ENCODE results near the gene DHRS7C. TPM values are rescaled to one million over a fixed set of nuclear protein-coding genes. Genes with fewer than 3 reads are reported as not detected.

The DHRS7C gene
- total RNA-seq, 1 donor from 2014 or later, result not detected

DNA sequence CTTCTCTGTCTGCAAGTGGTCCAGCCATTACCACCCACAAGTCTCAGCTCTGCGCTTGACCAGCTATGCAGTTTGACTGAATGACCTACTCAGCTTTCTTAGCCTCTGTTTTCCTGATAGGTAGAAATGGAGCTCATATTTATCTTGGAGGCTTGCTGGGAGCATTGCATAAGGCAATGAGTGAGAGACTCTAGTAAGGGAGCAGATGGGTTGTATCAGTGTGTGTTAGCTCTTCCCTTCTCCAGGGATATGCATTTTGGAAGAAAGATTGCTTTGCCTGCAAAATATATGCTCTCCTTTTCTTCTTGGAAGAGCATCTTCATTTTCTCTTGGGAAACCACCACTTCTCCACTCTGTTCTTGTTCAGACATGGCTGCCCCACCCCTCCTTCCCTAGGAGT, 26.1 kb downstream of the DHRS7C start:
- Mint-ChIP-seq H3K9me3 (no peaks in the 10 kb centered on the region), H3K4me3 (no peak overlapping the region), H3K36me3 (no peaks in the 10 kb centered on the region), H3K4me1 (no peaks in the 10 kb centered on the region), H3K27ac (no peak overlapping the region), H3K27me3 (ENCODE audit: low read depth) (peaks cover 48% of the 10 kb centered on the region)
- TF ChIP-seq, protein P1, sequence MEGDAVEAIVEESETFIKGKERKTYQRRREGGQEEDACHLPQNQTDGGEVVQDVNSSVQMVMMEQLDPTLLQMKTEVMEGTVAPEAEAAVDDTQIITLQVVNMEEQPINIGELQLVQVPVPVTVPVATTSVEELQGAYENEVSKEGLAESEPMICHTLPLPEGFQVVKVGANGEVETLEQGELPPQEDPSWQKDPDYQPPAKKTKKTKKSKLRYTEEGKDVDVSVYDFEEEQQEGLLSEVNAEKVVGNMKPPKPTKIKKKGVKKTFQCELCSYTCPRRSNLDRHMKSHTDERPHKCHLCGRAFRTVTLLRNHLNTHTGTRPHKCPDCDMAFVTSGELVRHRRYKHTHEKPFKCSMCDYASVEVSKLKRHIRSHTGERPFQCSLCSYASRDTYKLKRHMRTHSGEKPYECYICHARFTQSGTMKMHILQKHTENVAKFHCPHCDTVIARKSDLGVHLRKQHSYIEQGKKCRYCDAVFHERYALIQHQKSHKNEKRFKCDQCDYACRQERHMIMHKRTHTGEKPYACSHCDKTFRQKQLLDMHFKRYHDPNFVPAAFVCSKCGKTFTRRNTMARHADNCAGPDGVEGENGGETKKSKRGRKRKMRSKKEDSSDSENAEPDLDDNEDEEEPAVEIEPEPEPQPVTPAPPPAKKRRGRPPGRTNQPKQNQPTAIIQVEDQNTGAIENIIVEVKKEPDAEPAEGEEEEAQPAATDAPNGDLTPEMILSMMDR (IDR thresholded peaks at IDR 0.05; ENCODE audit: unreplicated experiment), result no peak
- no peak for DNase-seq (ENCODE audit: low spot score in 2 of 2, unreplicated experiment in 2 of 2)

DNA sequence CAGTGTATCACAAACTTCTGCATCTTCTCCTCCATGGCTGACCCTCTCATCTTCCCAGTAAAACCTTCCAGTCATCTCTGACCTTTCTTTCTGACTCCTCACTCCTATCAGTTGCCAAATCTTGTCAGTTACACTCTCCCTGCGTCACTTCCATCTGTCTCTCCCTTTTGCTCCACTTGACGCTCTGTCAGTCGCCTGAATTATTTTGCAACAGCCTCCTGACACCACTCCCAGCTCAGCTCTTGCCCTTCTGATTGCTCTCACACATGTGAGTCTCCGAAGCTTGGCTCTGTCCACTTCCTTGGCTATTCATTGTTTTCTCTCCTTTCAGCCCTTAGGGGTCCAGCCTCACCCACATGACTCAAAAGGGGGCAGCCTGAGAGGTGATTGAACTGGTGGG, 27.7 kb downstream of the DHRS7C start:
- Mint-ChIP-seq H3K27ac (no peak overlapping the region), H3K36me3 (no peaks in the 10 kb centered on the region), H3K4me1 (no peaks in the 10 kb centered on the region), H3K9me3 (no peaks in the 10 kb centered on the region), H3K4me3 (no peak overlapping the region), H3K27me3 (ENCODE audit: low read depth) (peaks cover 48% of the 10 kb centered on the region)
- DNase-seq (ENCODE audit: low spot score in 2 of 2, unreplicated experiment in 2 of 2), result no peak
- TF ChIP-seq, protein P1 (IDR thresholded peaks at IDR 0.05; ENCODE audit: unreplicated experiment), result no peak

DNA sequence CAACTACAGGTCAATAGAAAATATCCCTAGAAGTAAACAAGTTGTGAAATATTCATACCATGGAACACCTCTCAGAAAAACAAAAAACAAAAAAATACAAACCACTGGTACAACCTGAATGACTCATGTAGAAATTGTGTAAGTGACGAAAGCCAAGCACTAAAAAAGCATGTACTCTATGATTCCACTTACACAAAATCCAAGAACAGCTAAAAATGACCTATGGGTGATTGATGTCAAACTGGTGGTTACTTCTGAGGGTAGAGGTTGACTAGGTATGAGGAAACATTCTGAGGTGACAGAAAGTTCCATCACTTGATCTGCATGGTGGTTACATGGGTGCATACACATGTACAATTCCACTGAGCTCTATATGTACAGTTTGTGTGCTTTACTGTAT, 31.1 kb downstream of the DHRS7C start:
- no peak for DNase-seq (ENCODE audit: low spot score in 2 of 2, unreplicated experiment in 2 of 2)
- Mint-ChIP-seq H3K9me3 (no peaks in the 10 kb centered on the region), H3K4me1 (no peaks in the 10 kb centered on the region), H3K27ac (no peak overlapping the region), H3K27me3 (ENCODE audit: low read depth) (peaks cover 34% of the 10 kb centered on the region), H3K36me3 (no peaks in the 10 kb centered on the region), H3K4me3 (no peak overlapping the region)
- TF ChIP-seq, protein P1 (IDR thresholded peaks at IDR 0.05; ENCODE audit: unreplicated experiment), result no peak

- TF ChIP-seq, protein P1 (IDR thresholded peaks at IDR 0.05; ENCODE audit: unreplicated experiment), result no peak
- Mint-ChIP-seq H3K4me1 (peaks cover 8% of the 10 kb centered on the region), H3K27me3 (ENCODE audit: low read depth) (peaks cover 28% of the 10 kb centered on the region), H3K36me3 (no peaks in the 10 kb centered on the region), H3K4me3 (no peak overlapping the region), H3K9me3 (no peaks in the 10 kb centered on the region), H3K27ac (no peak overlapping the region)
- no peak for DNase-seq (ENCODE audit: low spot score in 2 of 2, unreplicated experiment in 2 of 2)
Observed at GRCh38 chr17:9755083-9755482, 36.3 kb downstream of the DHRS7C start.

DNA sequence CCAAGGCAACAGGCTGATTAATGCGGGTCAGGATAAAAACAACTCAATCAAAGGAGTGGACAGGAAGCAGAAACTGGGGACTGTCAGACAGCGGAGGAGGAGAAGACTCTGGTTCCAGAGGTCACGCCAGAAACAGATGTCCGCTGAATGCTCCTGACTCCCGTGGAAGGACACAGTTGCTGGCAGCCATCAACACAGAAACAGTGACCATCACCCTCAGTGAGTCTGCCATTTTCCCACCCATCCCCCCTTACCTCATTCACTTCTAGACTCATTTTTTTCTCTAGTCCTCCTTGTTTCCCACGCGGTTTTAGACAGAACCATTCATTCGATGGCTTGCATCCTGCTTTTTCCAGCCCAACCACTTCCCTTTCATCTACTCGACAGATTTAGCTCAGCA, 40.9 kb downstream of the DHRS7C start:
- no peaks in the 10 kb centered on the region for H3K36me3 Mint-ChIP-seq

More for the DNA sequence above, 40.9 kb downstream of the DHRS7C start:
- no peak for DNase-seq (ENCODE audit: low spot score in 2 of 2, unreplicated experiment in 2 of 2)
- Mint-ChIP-seq H3K27me3 (ENCODE audit: low read depth) (peaks cover 52% of the 10 kb centered on the region), H3K4me1 (peaks cover 9% of the 10 kb centered on the region), H3K9me3 (no peaks in the 10 kb centered on the region), H3K27ac (no peak overlapping the region), H3K4me3 (no peak overlapping the region)
- TF ChIP-seq, protein P1 (IDR thresholded peaks at IDR 0.05; ENCODE audit: unreplicated experiment), result no peak
